Upper lobe of left lung (tissue), 4 donors: Measurements from ENCODE around the gene STX16.

Experiments used
- POLR2A ChIP-seq, 4 donors: fragments of 450-650 bp; IDR thresholded peaks; one replicate each; pipeline ENCODE4 v1.5.1; 2016 to 2017; ENCODE audit warnings: antibody characterized with exemption in 4 of 4, mild to moderate bottlenecking in 2 of 4
- TF ChIP-seq, protein P1 (sequence below), 6 experiments: fragments of 450-650 bp in 4 of 6; fragments of 200-600 bp in 2 of 6; sonication (generic) in 2 of 6; IDR thresholded peaks; one replicate each; pipeline ENCODE4 v1.5.1; 2016 to 2019; ENCODE audit warnings: antibody characterized with exemption in 6 of 6

DNA sequence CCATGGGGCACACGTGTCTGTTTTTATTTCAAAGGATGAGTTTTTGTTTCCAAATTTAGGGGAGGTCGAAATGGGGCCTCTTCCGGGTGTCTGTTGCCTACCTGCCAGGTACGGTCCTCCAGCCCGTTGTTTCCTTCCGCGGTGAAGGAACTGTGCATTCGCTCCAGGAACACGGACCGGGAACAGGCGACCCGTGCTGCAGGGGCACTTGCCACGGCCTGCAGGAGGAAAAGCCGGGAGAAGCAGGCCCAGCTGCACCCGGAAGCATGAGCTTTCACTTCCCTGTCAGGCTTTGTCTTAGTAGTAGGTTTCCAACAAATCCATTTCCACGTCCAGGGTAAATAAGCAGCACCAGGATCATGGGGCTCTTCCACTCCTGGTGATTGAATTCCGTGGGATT, 24.6 kb downstream of the STX16 start:
- TF ChIP-seq, protein P1, sequence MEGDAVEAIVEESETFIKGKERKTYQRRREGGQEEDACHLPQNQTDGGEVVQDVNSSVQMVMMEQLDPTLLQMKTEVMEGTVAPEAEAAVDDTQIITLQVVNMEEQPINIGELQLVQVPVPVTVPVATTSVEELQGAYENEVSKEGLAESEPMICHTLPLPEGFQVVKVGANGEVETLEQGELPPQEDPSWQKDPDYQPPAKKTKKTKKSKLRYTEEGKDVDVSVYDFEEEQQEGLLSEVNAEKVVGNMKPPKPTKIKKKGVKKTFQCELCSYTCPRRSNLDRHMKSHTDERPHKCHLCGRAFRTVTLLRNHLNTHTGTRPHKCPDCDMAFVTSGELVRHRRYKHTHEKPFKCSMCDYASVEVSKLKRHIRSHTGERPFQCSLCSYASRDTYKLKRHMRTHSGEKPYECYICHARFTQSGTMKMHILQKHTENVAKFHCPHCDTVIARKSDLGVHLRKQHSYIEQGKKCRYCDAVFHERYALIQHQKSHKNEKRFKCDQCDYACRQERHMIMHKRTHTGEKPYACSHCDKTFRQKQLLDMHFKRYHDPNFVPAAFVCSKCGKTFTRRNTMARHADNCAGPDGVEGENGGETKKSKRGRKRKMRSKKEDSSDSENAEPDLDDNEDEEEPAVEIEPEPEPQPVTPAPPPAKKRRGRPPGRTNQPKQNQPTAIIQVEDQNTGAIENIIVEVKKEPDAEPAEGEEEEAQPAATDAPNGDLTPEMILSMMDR (IDR thresholded peaks at IDR 0.05): no peak
- no peak for TF ChIP-seq POLR2A (IDR thresholded peaks at IDR 0.05)
